Measurements from ENCODE around the gene CMTM7. TPM values are rescaled to one million over a fixed set of nuclear protein-coding genes. Genes with fewer than 3 reads are reported as not detected.

Gene CMTM7, protein sequence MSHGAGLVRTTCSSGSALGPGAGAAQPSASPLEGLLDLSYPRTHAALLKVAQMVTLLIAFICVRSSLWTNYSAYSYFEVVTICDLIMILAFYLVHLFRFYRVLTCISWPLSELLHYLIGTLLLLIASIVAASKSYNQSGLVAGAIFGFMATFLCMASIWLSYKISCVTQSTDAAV
- 3.1 and 5.8 TPM in 2 replicates for total RNA-seq

DNA sequence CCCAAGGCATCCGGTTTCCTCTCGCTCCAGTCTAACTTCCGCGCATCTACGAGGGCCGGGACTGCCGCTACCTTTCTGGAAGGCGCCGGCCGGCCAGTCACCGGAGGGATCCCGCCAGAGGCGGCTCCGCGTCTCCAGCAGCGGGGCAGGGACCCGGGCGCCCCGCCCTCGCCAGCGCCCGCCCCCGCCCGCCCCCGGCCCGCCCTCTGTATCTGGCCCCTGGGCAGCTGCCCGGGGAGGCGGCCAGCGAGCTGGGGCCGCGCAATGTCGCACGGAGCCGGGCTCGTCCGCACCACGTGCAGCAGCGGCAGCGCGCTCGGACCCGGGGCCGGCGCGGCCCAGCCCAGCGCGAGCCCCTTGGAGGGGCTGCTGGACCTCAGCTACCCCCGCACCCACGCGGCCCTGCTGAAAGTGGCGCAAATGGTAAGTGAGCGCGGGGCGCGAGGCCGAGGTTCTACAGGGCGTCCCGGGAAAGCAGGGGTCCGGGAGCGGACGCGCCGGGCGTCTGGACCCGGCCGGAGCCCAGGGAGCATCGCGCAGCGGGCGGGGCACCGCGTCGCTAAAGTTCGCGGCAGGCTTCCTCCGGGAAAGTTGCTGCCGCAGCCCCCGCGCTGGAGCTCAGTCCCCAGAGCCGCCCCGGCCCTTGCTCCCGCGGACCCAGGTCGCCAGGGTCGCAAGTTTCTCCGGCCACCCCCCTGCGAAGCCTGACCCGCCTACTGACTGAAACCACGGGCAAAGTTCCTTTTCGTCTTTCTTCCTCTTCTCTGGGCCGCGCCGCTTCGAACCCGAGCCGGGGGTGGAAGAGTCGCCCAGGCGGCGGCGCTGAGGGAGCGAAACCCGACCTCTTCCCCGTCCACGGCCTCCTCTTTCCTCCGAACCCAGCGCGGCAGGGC, at the start of gene CMTM7:
Gene CMTM7 (plus strand): TSS at position 211 of the 893 bp plus-strand sequence. CDS start 54 bp downstream, at position 265.
- peak; percentile 40 for DNase-seq (ENCODE audit: low read depth)
- no peak for FAIRE-seq
- no peaks in the 10 kb centered on the region for H3K27me3 ChIP-seq (ENCODE audit: control insufficient read depth, insufficient read depth, low read length)
- peak within 1 kb of the TSS; percentile 69 for H3K4me3 ChIP-seq (ENCODE audit: low read depth, low read length)
- H3K36me3 ChIP-seq (ENCODE audit: control insufficient read depth, insufficient read depth, low read length), result peaks cover 1% of the 10 kb centered on the region
- TF ChIP-seq, protein P1, sequence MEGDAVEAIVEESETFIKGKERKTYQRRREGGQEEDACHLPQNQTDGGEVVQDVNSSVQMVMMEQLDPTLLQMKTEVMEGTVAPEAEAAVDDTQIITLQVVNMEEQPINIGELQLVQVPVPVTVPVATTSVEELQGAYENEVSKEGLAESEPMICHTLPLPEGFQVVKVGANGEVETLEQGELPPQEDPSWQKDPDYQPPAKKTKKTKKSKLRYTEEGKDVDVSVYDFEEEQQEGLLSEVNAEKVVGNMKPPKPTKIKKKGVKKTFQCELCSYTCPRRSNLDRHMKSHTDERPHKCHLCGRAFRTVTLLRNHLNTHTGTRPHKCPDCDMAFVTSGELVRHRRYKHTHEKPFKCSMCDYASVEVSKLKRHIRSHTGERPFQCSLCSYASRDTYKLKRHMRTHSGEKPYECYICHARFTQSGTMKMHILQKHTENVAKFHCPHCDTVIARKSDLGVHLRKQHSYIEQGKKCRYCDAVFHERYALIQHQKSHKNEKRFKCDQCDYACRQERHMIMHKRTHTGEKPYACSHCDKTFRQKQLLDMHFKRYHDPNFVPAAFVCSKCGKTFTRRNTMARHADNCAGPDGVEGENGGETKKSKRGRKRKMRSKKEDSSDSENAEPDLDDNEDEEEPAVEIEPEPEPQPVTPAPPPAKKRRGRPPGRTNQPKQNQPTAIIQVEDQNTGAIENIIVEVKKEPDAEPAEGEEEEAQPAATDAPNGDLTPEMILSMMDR (IDR thresholded peaks at IDR 0.05; ENCODE audit: insufficient read depth, low read length, severe bottlenecking), result peak; percentile 0

DNA sequence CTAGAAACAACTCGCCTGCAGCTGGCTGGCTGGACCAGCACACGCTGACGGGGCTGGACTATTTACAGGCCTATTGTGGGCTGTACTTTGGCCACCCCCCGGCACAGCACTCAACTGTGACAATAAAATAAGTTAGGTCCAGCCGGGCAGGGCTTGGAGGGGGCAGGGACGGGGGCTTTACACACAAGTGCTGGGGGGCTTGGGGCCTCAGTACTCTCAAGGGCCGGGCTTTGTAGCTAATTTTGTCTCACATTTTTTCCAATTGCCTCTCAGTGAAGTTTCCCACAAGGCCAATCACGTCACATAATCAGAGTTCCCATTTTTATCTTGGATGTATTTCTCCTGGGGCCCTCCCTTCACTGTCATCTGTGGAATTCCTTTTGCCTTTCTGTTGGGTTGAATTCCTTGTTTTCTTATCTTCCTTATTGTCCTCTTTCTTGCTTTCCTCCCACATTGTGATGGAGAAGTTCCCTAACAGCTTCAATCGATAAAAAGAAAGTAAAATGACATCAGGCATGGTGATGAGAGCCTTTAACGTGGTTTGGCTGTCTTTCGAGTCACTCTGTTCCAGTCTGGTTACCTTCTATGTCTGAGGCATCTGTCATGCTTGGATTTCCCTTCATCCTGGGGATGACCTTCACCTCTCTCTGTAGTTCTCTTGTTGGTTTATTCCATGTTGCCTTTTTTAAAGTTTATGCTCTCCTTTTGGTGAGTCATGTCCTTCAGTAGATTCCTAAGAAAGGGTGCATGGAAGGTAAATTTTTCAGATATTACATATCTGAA, 44.1 kb upstream of the CMTM7 start:
- DNase-seq (ENCODE audit: low read depth) (no peak), FAIRE-seq (no peak)
- no peaks in the 10 kb centered on the region for H3K27me3 ChIP-seq (ENCODE audit: control insufficient read depth, insufficient read depth, low read length)
- no peaks in the 10 kb centered on the region for H3K36me3 ChIP-seq (ENCODE audit: control insufficient read depth, insufficient read depth, low read length)
- TF ChIP-seq, protein P1 (IDR thresholded peaks at IDR 0.05; ENCODE audit: insufficient read depth, low read length, severe bottlenecking), result no peak
- H3K4me3 ChIP-seq (ENCODE audit: low read depth, low read length), result no peak overlapping the region

DNA sequence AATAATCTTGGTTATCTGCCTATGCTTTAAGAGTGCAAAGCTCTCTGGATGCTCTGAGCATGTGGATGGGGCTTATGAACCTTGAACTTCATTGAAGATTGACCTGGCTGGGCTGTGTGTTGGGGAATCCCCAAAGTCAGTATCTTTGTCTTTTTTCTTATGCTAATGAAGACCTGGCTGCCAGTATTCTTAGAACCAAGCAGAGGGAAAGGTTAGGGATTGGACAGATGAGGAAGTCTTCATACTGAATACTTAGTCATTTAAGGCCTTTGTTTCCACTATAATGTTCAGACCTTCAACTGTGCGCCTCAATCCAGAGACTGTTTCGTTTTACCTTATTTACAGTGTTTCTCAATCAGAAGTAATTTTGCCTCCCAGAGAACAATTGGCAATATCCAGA, 42.5 kb upstream of the CMTM7 start:
- Histone ChIP-seq H3K36me3 (ENCODE audit: control insufficient read depth, insufficient read depth, low read length) (no peaks in the 10 kb centered on the region), H3K27me3 (ENCODE audit: control insufficient read depth, insufficient read depth, low read length) (no peaks in the 10 kb centered on the region), H3K4me3 (ENCODE audit: low read depth, low read length) (no peak overlapping the region)
- TF ChIP-seq, protein P1 (IDR thresholded peaks at IDR 0.05; ENCODE audit: insufficient read depth, low read length, severe bottlenecking), result no peak
- FAIRE-seq (no peak), DNase-seq (ENCODE audit: low read depth) (no peak)

DNA sequence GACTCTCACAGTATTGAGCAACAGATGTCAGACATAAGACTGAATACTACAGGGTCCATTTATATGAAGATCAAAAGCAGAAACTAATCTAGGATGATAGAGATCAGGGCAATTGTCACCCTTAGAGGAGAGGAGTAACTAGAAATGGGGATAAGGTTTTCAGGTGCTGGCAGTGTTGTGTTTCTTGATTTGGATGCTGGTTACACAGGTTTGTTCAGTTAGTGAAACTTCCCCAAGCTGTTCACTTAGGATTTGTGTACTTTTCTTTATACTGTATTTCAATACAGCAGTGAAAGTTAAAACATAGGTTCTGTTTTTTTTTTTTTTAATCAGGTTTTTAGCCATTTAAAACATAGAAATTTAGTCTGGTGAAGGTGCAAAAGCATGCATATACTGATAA, 39.1 kb upstream of the CMTM7 start:
- no peaks in the 10 kb centered on the region for H3K27me3 ChIP-seq (ENCODE audit: control insufficient read depth, insufficient read depth, low read length)
- TF ChIP-seq, protein P1 (IDR thresholded peaks at IDR 0.05; ENCODE audit: insufficient read depth, low read length, severe bottlenecking), result no peak
- H3K36me3 ChIP-seq (ENCODE audit: control insufficient read depth, insufficient read depth, low read length), result no peaks in the 10 kb centered on the region
- FAIRE-seq (no peak), DNase-seq (ENCODE audit: low read depth) (no peak)
- no peak overlapping the region for H3K4me3 ChIP-seq (ENCODE audit: low read depth, low read length)

DNA sequence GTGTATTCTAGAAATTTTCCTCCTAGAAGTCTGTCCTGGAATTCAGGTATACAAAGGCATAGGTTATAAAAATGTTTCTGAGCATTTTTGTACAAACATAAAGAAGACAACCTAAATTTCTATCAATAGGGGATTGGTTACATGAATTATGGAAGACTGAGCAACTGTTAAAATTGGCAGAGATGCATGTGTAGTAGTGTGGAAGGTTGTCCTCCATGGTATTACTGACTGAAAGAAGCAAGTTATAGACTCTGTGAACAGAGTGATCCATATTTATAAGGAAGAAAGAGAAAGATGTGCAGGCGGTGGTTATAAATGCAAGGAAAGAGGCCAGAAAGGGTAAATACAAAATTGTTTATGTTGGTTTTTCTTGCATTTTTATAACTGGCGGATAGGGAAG, 38.3 kb upstream of the CMTM7 start:
- Histone ChIP-seq H3K36me3 (ENCODE audit: control insufficient read depth, insufficient read depth, low read length) (no peaks in the 10 kb centered on the region), H3K4me3 (ENCODE audit: low read depth, low read length) (no peak overlapping the region), H3K27me3 (ENCODE audit: control insufficient read depth, insufficient read depth, low read length) (no peaks in the 10 kb centered on the region)
- TF ChIP-seq, protein P1 (IDR thresholded peaks at IDR 0.05; ENCODE audit: insufficient read depth, low read length, severe bottlenecking), result no peak
- FAIRE-seq, result no peak
- no peak for DNase-seq (ENCODE audit: low read depth)
